ENCODE results near the gene LZTR1. TPM values are rescaled to one million over a fixed set of nuclear protein-coding genes. Genes with fewer than 3 reads are reported as not detected.

LZTR1 gene
- total RNA-seq, 1 donor from 2014 or later: 18.1 TPM

- intact Hi-C loops (cut with micrococcal nuclease): no loop called here
- Histone ChIP-seq H3K4me3 (no peak overlapping the region), H3K27me3 (ENCODE audit: low read depth) (peaks cover 16% of the 10 kb centered on the region), H3K9me3 (replicated peaks) (peaks cover 7% of the 10 kb centered on the region), H3K4me1 (peaks cover 11% of the 10 kb centered on the region), H3K36me3 (no peaks in the 10 kb centered on the region), H3K27ac (replicated peaks) (no peak overlapping the region)
- TF ChIP-seq, protein P1, sequence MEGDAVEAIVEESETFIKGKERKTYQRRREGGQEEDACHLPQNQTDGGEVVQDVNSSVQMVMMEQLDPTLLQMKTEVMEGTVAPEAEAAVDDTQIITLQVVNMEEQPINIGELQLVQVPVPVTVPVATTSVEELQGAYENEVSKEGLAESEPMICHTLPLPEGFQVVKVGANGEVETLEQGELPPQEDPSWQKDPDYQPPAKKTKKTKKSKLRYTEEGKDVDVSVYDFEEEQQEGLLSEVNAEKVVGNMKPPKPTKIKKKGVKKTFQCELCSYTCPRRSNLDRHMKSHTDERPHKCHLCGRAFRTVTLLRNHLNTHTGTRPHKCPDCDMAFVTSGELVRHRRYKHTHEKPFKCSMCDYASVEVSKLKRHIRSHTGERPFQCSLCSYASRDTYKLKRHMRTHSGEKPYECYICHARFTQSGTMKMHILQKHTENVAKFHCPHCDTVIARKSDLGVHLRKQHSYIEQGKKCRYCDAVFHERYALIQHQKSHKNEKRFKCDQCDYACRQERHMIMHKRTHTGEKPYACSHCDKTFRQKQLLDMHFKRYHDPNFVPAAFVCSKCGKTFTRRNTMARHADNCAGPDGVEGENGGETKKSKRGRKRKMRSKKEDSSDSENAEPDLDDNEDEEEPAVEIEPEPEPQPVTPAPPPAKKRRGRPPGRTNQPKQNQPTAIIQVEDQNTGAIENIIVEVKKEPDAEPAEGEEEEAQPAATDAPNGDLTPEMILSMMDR (IDR thresholded peaks at IDR 0.05; ENCODE audit: borderline replicate concordance): no peak
- DNase-seq: no peak
Observed at GRCh38 chr22:20975541-20976290, 6.4 kb upstream of the LZTR1 start.

- Histone ChIP-seq H3K9me3 (replicated peaks) (peaks cover 7% of the 10 kb centered on the region), H3K27me3 (ENCODE audit: low read depth) (peaks cover 16% of the 10 kb centered on the region), H3K4me3 (no peak overlapping the region), H3K4me1 (peaks cover 18% of the 10 kb centered on the region), H3K27ac (replicated peaks) (no peak overlapping the region), H3K36me3 (no peaks in the 10 kb centered on the region)
- TF ChIP-seq, protein P1 (IDR thresholded peaks at IDR 0.05; ENCODE audit: borderline replicate concordance): no peak
- no peak for DNase-seq
- intact Hi-C loops (cut with micrococcal nuclease): no loop called here
Observed at GRCh38 chr22:20976291-20976877, 5.7 kb upstream of the LZTR1 start.

- no peaks in the 10 kb centered on the region for H3K36me3 ChIP-seq
- peaks cover 7% of the 10 kb centered on the region for H3K9me3 ChIP-seq (replicated peaks)
- no peak for DNase-seq
- H3K4me1 ChIP-seq: peaks cover 22% of the 10 kb centered on the region
- H3K27me3 ChIP-seq (ENCODE audit: low read depth): peaks cover 16% of the 10 kb centered on the region
- TF ChIP-seq, protein P1 (IDR thresholded peaks at IDR 0.05; ENCODE audit: borderline replicate concordance): no peak
- H3K27ac ChIP-seq (replicated peaks): no peak overlapping the region
- H3K4me3 ChIP-seq: no peak overlapping the region
- intact Hi-C loops (cut with micrococcal nuclease): no loop called here
Observed at GRCh38 chr22:20977019-20977418, 5.1 kb upstream of the LZTR1 start.

GRCh38 chr22:20977516-20978170 is 4.5 kb upstream of the LZTR1 start:
- H3K4me3 ChIP-seq: no peak overlapping the region
- intact Hi-C loops (cut with micrococcal nuclease): no loop called here

GRCh38 chr22:20978419-20978818 is 3.7 kb upstream of the LZTR1 start:
- Histone ChIP-seq H3K27ac (replicated peaks) (no peak overlapping the region), H3K4me3 (no peak overlapping the region), H3K36me3 (no peaks in the 10 kb centered on the region), H3K27me3 (ENCODE audit: low read depth) (peaks cover 16% of the 10 kb centered on the region), H3K9me3 (replicated peaks) (peaks cover 7% of the 10 kb centered on the region), H3K4me1 (peaks cover 34% of the 10 kb centered on the region)
- TF ChIP-seq, protein P1 (IDR thresholded peaks at IDR 0.05; ENCODE audit: borderline replicate concordance): no peak
- intact Hi-C loops (cut with micrococcal nuclease): no loop called here
- DNase-seq: no peak

More at GRCh38 chr22:20977516-20978170, 4.5 kb upstream of the LZTR1 start:
- Histone ChIP-seq H3K27me3 (ENCODE audit: low read depth) (peaks cover 16% of the 10 kb centered on the region), H3K36me3 (no peaks in the 10 kb centered on the region), H3K4me1 (peaks cover 27% of the 10 kb centered on the region), H3K27ac (replicated peaks) (no peak overlapping the region), H3K9me3 (replicated peaks) (peaks cover 7% of the 10 kb centered on the region)
- no peak for DNase-seq
- TF ChIP-seq, protein P1 (IDR thresholded peaks at IDR 0.05; ENCODE audit: borderline replicate concordance): no peak

Data from left ventricle myocardium inferior (tissue), 1 donor.